ENCODE data around the gene SF3B4.

SF3B4 gene

GRCh38 chr1:149906570-149907075, 21.0 kb downstream of the SF3B4 start:
- no peak overlapping the region for H3K4me3 ChIP-seq (ENCODE audit: low read depth, low read length)
- TF ChIP-seq CTCF (IDR thresholded peaks at IDR 0.05; ENCODE audit: low read depth, low read length): no peak

GRCh38 chr1:149903836-149904491, 23.6 kb downstream of the SF3B4 start:
- no peak overlapping the region for H3K4me3 ChIP-seq (ENCODE audit: low read depth, low read length)
- no peak for TF ChIP-seq CTCF (IDR thresholded peaks at IDR 0.05; ENCODE audit: low read depth, low read length)

GRCh38 chr1:149899460-149900284, 27.9 kb downstream of the SF3B4 start, which contains the start of gene BOLA1:
TSS of gene BOLA1 (plus strand) at chr1:149899568. CDS start at chr1:149900060, 492 bp downstream.
- TF ChIP-seq CTCF (IDR thresholded peaks at IDR 0.05; ENCODE audit: low read depth, low read length): no peak
- peak within 1 kb of the TSS; percentile 65 for H3K4me3 ChIP-seq (ENCODE audit: low read depth, low read length)

GRCh38 chr1:149896575-149896974, 31.0 kb downstream of the SF3B4 start:
- H3K4me3 ChIP-seq (ENCODE audit: low read depth, low read length): no peak overlapping the region
- TF ChIP-seq CTCF (IDR thresholded peaks at IDR 0.05; ENCODE audit: low read depth, low read length): no peak

- H3K4me3 ChIP-seq (ENCODE audit: low read depth, low read length): peak overlapping the region; percentile 61
- no peak for TF ChIP-seq CTCF (IDR thresholded peaks at IDR 0.05; ENCODE audit: low read depth, low read length)
Measured at GRCh38 chr1:149888999-149889289, 38.7 kb downstream of the SF3B4 start.

- peak overlapping the region; percentile 61 for H3K4me3 ChIP-seq (ENCODE audit: low read depth, low read length)
- TF ChIP-seq CTCF (IDR thresholded peaks at IDR 0.05; ENCODE audit: low read depth, low read length): peak; percentile 52
Measured at GRCh38 chr1:149888247-149888998, 39.2 kb downstream of the SF3B4 start.

Data from WI38 (cell line).